ENCODE results near the gene LACTB.

Gene LACTB

GRCh38 chr15:63080634-63081250, 40.9 kb upstream of the LACTB start:
- TF ChIP-seq POLR2AphosphoS5 (IDR thresholded peaks at IDR 0.05; ENCODE audit: low read depth, low read length): no peak

GRCh38 chr15:63082366-63082765, 39.3 kb upstream of the LACTB start:
- TF ChIP-seq REST (IDR thresholded peaks at IDR 0.05; ENCODE audit: insufficient read depth in 1 of 2, low read depth in 2 of 2, low read length in 2 of 2) (no peak), FOXP2 (optimal IDR thresholded peaks at IDR 0.05; ENCODE audit: borderline replicate concordance, extremely low read depth, extremely low read length, insufficient read depth) (no peak), POLR2AphosphoS5 (IDR thresholded peaks at IDR 0.05; ENCODE audit: low read depth, low read length) (no peak), TAF1 (IDR thresholded peaks at IDR 0.05; ENCODE audit: borderline replicate concordance, insufficient read depth, low read length) (no peak), SIN3A (IDR thresholded peaks at IDR 0.05; ENCODE audit: borderline replicate concordance, insufficient read depth, low read length) (no peak)

GRCh38 chr15:63083044-63083443, 38.6 kb upstream of the LACTB start:
- TF ChIP-seq FOXP2 (optimal IDR thresholded peaks at IDR 0.05; ENCODE audit: borderline replicate concordance, extremely low read depth, extremely low read length, insufficient read depth) (no peak), POLR2AphosphoS5 (IDR thresholded peaks at IDR 0.05; ENCODE audit: low read depth, low read length) (no peak), TAF1 (IDR thresholded peaks at IDR 0.05; ENCODE audit: borderline replicate concordance, insufficient read depth, low read length) (no peak)

GRCh38 chr15:63083541-63083940, 38.1 kb upstream of the LACTB start:
- no peak for TF ChIP-seq SIN3A (IDR thresholded peaks at IDR 0.05; ENCODE audit: borderline replicate concordance, insufficient read depth, low read length)
- TF ChIP-seq REST (IDR thresholded peaks at IDR 0.05; ENCODE audit: insufficient read depth in 1 of 2, low read depth in 2 of 2, low read length in 2 of 2): no peak
- no peak for TF ChIP-seq POLR2AphosphoS5 (IDR thresholded peaks at IDR 0.05; ENCODE audit: low read depth, low read length)
- no peak for TF ChIP-seq TAF1 (IDR thresholded peaks at IDR 0.05; ENCODE audit: borderline replicate concordance, insufficient read depth, low read length)
- TF ChIP-seq FOXP2 (optimal IDR thresholded peaks at IDR 0.05; ENCODE audit: borderline replicate concordance, extremely low read depth, extremely low read length, insufficient read depth): no peak

DNA sequence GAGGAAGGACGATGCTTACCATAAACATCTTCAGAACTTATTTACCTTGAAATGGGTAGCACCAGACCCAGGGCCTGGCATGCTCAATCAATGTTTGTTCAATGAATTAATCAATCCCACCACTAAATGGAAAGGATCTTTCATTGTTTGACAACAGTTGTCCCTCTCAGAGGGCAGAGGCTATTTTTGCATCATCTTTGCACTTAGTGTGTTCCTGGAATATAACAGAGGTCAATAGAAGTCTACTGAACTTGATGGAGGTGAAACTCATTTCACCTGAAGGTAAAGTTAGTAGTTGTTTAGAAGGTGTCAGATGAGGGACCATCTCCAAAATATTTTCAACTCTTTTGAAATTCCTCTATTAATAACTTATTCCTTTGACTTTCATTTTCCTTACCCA, 36.9 kb upstream of the LACTB start:
- TF ChIP-seq TAF1 (IDR thresholded peaks at IDR 0.05; ENCODE audit: borderline replicate concordance, insufficient read depth, low read length) (no peak), SIN3A (IDR thresholded peaks at IDR 0.05; ENCODE audit: borderline replicate concordance, insufficient read depth, low read length) (no peak), POLR2AphosphoS5 (IDR thresholded peaks at IDR 0.05; ENCODE audit: low read depth, low read length) (no peak), FOXP2 (optimal IDR thresholded peaks at IDR 0.05; ENCODE audit: borderline replicate concordance, extremely low read depth, extremely low read length, insufficient read depth) (no peak), REST (IDR thresholded peaks at IDR 0.05; ENCODE audit: insufficient read depth in 1 of 2, low read depth in 2 of 2, low read length in 2 of 2) (no peak)

GRCh38 chr15:63085289-63085688, 36.4 kb upstream of the LACTB start:
- TF ChIP-seq POLR2AphosphoS5 (IDR thresholded peaks at IDR 0.05; ENCODE audit: low read depth, low read length) (no peak), REST (IDR thresholded peaks at IDR 0.05; ENCODE audit: insufficient read depth in 1 of 2, low read depth in 2 of 2, low read length in 2 of 2) (no peak), FOXP2 (optimal IDR thresholded peaks at IDR 0.05; ENCODE audit: borderline replicate concordance, extremely low read depth, extremely low read length, insufficient read depth) (no peak), SIN3A (IDR thresholded peaks at IDR 0.05; ENCODE audit: borderline replicate concordance, insufficient read depth, low read length) (no peak), TAF1 (IDR thresholded peaks at IDR 0.05; ENCODE audit: borderline replicate concordance, insufficient read depth, low read length) (no peak)
